ENCODE results near the gene MZB1. TPM values are rescaled to one million over a fixed set of nuclear protein-coding genes. Genes with fewer than 3 reads are reported as not detected.
A peak's percentile ranks its signal among the peaks of the same experiment; 100 is the strongest.

MZB1 gene
- total and polyA plus RNA-seq, 9 donors: 0.22 to 0.95 (median 0.44) TPM

- Histone ChIP-seq H3K27ac (ENCODE audit: low read length) (peak overlapping the region; percentile 83), H3K4me1 (ENCODE audit: control insufficient read depth, insufficient read depth, low read length) (peaks cover 47% of the 10 kb centered on the region), H3K27me3 (ENCODE audit: control insufficient read depth, insufficient read depth, low read length) (no peaks in the 10 kb centered on the region), H3K36me3 (ENCODE audit: control insufficient read depth, insufficient read depth, low read length) (peaks cover 50% of the 10 kb centered on the region), H3K4me3 (ENCODE audit: low read length) (no peak overlapping the region), H3K9me3 (replicated peaks; ENCODE audit: control insufficient read depth, low read depth, low read length) (no peaks in the 10 kb centered on the region)
- WGBS (ENCODE audit: insufficient coverage): 79% methylated on average over 3 of the region's 9 CpGs
- no peak for DNase-seq
Observed at GRCh38 chr5:139419226-139420192, 29.8 kb upstream of the MZB1 start.

- Histone ChIP-seq H3K27me3 (ENCODE audit: control insufficient read depth, insufficient read depth, low read length) (no peaks in the 10 kb centered on the region), H3K36me3 (ENCODE audit: control insufficient read depth, insufficient read depth, low read length) (peaks cover 46% of the 10 kb centered on the region), H3K4me1 (ENCODE audit: control insufficient read depth, insufficient read depth, low read length) (peaks cover 54% of the 10 kb centered on the region), H3K27ac (ENCODE audit: low read length) (peak overlapping the region; percentile 83), H3K9me3 (replicated peaks; ENCODE audit: control insufficient read depth, low read depth, low read length) (no peaks in the 10 kb centered on the region), H3K4me3 (ENCODE audit: low read length) (no peak overlapping the region)
- peak; percentile 36 for DNase-seq
- 80% methylated on average over 1 of the region's 1 CpG for WGBS (ENCODE audit: insufficient coverage)
Observed at GRCh38 chr5:139418793-139419192, 29.1 kb upstream of the MZB1 start.

GRCh38 chr5:139417214-139417613 is 27.5 kb upstream of the MZB1 start:
- WGBS (ENCODE audit: insufficient coverage): no CpG with 5 or more reads among the region's 4 CpGs
- Histone ChIP-seq H3K36me3 (ENCODE audit: control insufficient read depth, insufficient read depth, low read length) (peaks cover 57% of the 10 kb centered on the region), H3K27ac (ENCODE audit: low read length) (peak overlapping the region; percentile 38), H3K4me3 (ENCODE audit: low read length) (no peak overlapping the region), H3K27me3 (ENCODE audit: control insufficient read depth, insufficient read depth, low read length) (no peaks in the 10 kb centered on the region), H3K9me3 (replicated peaks; ENCODE audit: control insufficient read depth, low read depth, low read length) (no peaks in the 10 kb centered on the region), H3K4me1 (ENCODE audit: control insufficient read depth, insufficient read depth, low read length) (peaks cover 61% of the 10 kb centered on the region)
- DNase-seq: peak; percentile 81

- DNase-seq: no peak
- Histone ChIP-seq H3K27ac (ENCODE audit: low read length) (peak overlapping the region; percentile 94), H3K4me3 (ENCODE audit: low read length) (no peak overlapping the region), H3K36me3 (ENCODE audit: control insufficient read depth, insufficient read depth, low read length) (peaks cover 58% of the 10 kb centered on the region), H3K4me1 (ENCODE audit: control insufficient read depth, insufficient read depth, low read length) (peaks cover 61% of the 10 kb centered on the region), H3K9me3 (replicated peaks; ENCODE audit: control insufficient read depth, low read depth, low read length) (no peaks in the 10 kb centered on the region), H3K27me3 (ENCODE audit: control insufficient read depth, insufficient read depth, low read length) (no peaks in the 10 kb centered on the region)
- WGBS (ENCODE audit: insufficient coverage): 86% methylated on average over 4 of the region's 9 CpGs
Observed at GRCh38 chr5:139416651-139417050, 26.9 kb upstream of the MZB1 start.

GRCh38 chr5:139415869-139416268 is 26.2 kb upstream of the MZB1 start:
- Histone ChIP-seq H3K27me3 (ENCODE audit: control insufficient read depth, insufficient read depth, low read length) (no peaks in the 10 kb centered on the region), H3K36me3 (ENCODE audit: control insufficient read depth, insufficient read depth, low read length) (peaks cover 54% of the 10 kb centered on the region), H3K9me3 (replicated peaks; ENCODE audit: control insufficient read depth, low read depth, low read length) (no peaks in the 10 kb centered on the region), H3K4me1 (ENCODE audit: control insufficient read depth, insufficient read depth, low read length) (peaks cover 61% of the 10 kb centered on the region), H3K27ac (ENCODE audit: low read length) (peak overlapping the region; percentile 94), H3K4me3 (ENCODE audit: low read length) (no peak overlapping the region)
- no peak for DNase-seq

GRCh38 chr5:139415221-139415861 is 25.6 kb upstream of the MZB1 start:
- 64% methylated on average over 8 of the region's 8 CpGs for WGBS (ENCODE audit: insufficient coverage)
- peak; percentile 44 for DNase-seq
- H3K27me3 ChIP-seq (ENCODE audit: control insufficient read depth, insufficient read depth, low read length): no peaks in the 10 kb centered on the region
- H3K27ac ChIP-seq (ENCODE audit: low read length): peak overlapping the region; percentile 94
- H3K9me3 ChIP-seq (replicated peaks; ENCODE audit: control insufficient read depth, low read depth, low read length): no peaks in the 10 kb centered on the region
- H3K4me3 ChIP-seq (ENCODE audit: low read length): no peak overlapping the region
- peaks cover 61% of the 10 kb centered on the region for H3K4me1 ChIP-seq (ENCODE audit: control insufficient read depth, insufficient read depth, low read length)
- peaks cover 53% of the 10 kb centered on the region for H3K36me3 ChIP-seq (ENCODE audit: control insufficient read depth, insufficient read depth, low read length)

GRCh38 chr5:139414581-139415130 is 24.9 kb upstream of the MZB1 start:
- H3K27ac ChIP-seq (ENCODE audit: low read length): peak overlapping the region; percentile 94
- 68% methylated on average over 4 of the region's 9 CpGs for WGBS (ENCODE audit: insufficient coverage)

GRCh38 chr5:139413963-139414362 is 24.2 kb upstream of the MZB1 start:
- no peak for DNase-seq
- H3K4me1 ChIP-seq (ENCODE audit: control insufficient read depth, insufficient read depth, low read length): peaks cover 51% of the 10 kb centered on the region
- no peaks in the 10 kb centered on the region for H3K27me3 ChIP-seq (ENCODE audit: control insufficient read depth, insufficient read depth, low read length)
- H3K9me3 ChIP-seq (replicated peaks; ENCODE audit: control insufficient read depth, low read depth, low read length): no peaks in the 10 kb centered on the region
- no peak overlapping the region for H3K4me3 ChIP-seq (ENCODE audit: low read length)
- no CpG with 5 or more reads among the region's 6 CpGs for WGBS (ENCODE audit: insufficient coverage)
- H3K36me3 ChIP-seq (ENCODE audit: control insufficient read depth, insufficient read depth, low read length): peaks cover 42% of the 10 kb centered on the region
- peak overlapping the region; percentile 94 for H3K27ac ChIP-seq (ENCODE audit: low read length)

More at GRCh38 chr5:139414581-139415130, 24.9 kb upstream of the MZB1 start:
- H3K9me3 ChIP-seq (replicated peaks; ENCODE audit: control insufficient read depth, low read depth, low read length): no peaks in the 10 kb centered on the region
- H3K27me3 ChIP-seq (ENCODE audit: control insufficient read depth, insufficient read depth, low read length): no peaks in the 10 kb centered on the region
- peak; percentile 89 for DNase-seq
- peaks cover 48% of the 10 kb centered on the region for H3K36me3 ChIP-seq (ENCODE audit: control insufficient read depth, insufficient read depth, low read length)
- H3K4me3 ChIP-seq (ENCODE audit: low read length): no peak overlapping the region
- H3K4me1 ChIP-seq (ENCODE audit: control insufficient read depth, insufficient read depth, low read length): peaks cover 57% of the 10 kb centered on the region

- Histone ChIP-seq H3K27me3 (ENCODE audit: control insufficient read depth, insufficient read depth, low read length) (no peaks in the 10 kb centered on the region), H3K27ac (ENCODE audit: low read length) (no peak overlapping the region), H3K9me3 (replicated peaks; ENCODE audit: control insufficient read depth, low read depth, low read length) (no peaks in the 10 kb centered on the region), H3K4me3 (ENCODE audit: low read length) (no peak overlapping the region), H3K36me3 (ENCODE audit: control insufficient read depth, insufficient read depth, low read length) (peaks cover 34% of the 10 kb centered on the region), H3K4me1 (ENCODE audit: control insufficient read depth, insufficient read depth, low read length) (peaks cover 45% of the 10 kb centered on the region)
- 100% methylated on average over 1 of the region's 6 CpGs for WGBS (ENCODE audit: insufficient coverage)
- no peak for DNase-seq
Observed at GRCh38 chr5:139413153-139413552, 23.4 kb upstream of the MZB1 start.

All from muscle of leg (tissue), 11 donors.